CD4-positive, alpha-beta T cell treated with Interleukin-10 for 1 hour (primary cell): ENCODE measurements around the gene PHF14.
"Not testable (repeated sequence)": the region's sequence is repeated elsewhere in the genome, so short reads cannot be mapped to it uniquely, and the experiment has no call there.

ENCODE experiments used
- DNase-seq: peaks from one replicate; pipeline ENCODE4 v3.0.0-alpha.2; 2020

PHF14 gene

GRCh38 chr7:10981317-10981716, 7.6 kb downstream of the PHF14 start:
- DNase-seq = no peak

GRCh38 chr7:10990748-10991147, 17.1 kb downstream of the PHF14 start:
- not testable (repeated sequence) for DNase-seq

- DNase-seq = not testable (repeated sequence)
Observed at GRCh38 chr7:10995482-10996166, 22.0 kb downstream of the PHF14 start.

GRCh38 chr7:10998996-10999757, 25.5 kb downstream of the PHF14 start:
- DNase-seq = no peak

DNA sequence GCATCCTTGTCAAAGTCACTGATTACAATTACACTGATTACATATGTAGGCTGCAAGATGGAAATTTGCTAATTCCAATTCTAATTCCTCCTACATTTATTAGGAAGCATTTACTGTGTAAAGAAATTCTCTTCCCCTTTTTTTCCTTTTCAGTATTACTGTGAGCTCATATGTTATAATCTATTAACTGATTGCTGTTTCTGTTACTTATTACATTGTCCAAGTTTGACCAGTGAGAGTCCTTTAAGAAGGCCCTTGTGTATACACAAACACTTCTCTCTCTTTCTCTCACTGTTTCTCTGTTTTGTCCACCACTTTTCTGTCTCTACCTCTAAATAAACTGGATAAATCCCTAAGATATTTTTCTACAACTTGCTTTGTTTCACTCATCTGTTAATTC, 31.5 kb downstream of the PHF14 start:
- no peak for DNase-seq

GRCh38 chr7:11006291-11006690, 32.6 kb downstream of the PHF14 start:
- DNase-seq = peak; percentile 12

GRCh38 chr7:11009631-11010030, 36.0 kb downstream of the PHF14 start:
- no peak for DNase-seq

DNA sequence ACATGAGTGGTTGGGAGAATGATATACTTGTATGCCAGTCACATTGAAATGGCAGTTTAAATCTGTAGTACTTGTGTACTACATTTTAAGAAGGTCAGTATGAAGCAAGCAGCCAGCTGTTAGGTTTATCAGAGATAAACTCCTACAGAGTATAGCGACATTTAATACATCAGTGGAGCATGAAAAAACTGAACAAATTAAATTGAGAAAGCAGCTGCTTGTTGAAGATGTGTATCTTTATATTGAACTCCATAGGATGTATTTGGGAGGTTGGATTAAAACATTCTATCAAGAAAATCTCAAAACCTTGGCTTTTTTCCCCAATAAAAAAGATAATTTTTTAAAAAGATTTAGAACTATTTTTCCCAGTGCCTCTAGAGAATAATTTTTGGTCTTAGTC, 47.8 kb downstream of the PHF14 start:
- no peak for DNase-seq

- DNase-seq = no peak
Observed at GRCh38 chr7:11026452-11027359, 53.0 kb downstream of the PHF14 start.

- no peak for DNase-seq
Observed at GRCh38 chr7:11035661-11036060, 62.0 kb downstream of the PHF14 start.

DNA sequence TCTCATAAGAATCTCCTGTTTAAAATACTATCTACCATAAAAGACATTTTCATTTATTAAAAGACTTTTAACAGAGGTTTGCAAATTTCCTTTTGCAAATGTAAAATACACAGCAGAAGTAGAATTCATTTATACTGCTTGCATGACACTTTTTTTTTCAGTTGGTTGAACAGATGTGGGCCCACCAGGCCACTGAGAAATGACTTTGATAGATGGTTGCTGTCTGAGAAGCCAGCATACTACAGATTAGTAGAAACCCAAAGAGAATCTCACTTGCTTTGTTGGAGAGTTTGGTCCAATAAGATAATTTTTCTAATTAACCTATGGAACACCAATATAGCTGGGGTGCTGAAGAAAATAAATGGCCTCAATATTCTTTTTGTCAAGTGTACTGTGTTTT, 66.3 kb downstream of the PHF14 start:
- DNase-seq = no peak

DNA sequence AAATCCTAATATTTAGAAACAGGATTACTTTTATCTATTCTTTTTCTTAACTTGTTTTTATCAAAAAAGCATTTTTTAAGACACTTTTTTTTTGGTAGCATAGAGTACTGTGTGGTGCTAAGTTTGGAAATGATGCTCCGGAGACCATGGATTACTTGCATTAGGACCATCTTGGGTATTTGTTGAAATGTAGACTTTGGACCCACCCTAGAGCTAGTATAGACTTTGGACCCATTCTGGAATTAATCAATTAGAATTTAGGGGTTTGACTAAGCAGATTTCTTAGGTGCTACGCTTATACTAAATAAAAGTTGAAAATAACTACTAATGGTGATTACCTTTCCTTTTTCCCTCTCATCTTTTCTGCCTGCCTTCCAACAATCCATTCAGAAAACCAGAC, 80.4 kb downstream of the PHF14 start:
- no peak for DNase-seq

- no peak for DNase-seq
Observed at GRCh38 chr7:11060893-11061292, 87.2 kb downstream of the PHF14 start.

GRCh38 chr7:11062110-11062509, 88.4 kb downstream of the PHF14 start:
- DNase-seq = no peak

GRCh38 chr7:11069591-11069990, 95.9 kb downstream of the PHF14 start:
- no peak for DNase-seq

GRCh38 chr7:11077816-11078215, 104.1 kb downstream of the PHF14 start:
- DNase-seq = no peak

DNA sequence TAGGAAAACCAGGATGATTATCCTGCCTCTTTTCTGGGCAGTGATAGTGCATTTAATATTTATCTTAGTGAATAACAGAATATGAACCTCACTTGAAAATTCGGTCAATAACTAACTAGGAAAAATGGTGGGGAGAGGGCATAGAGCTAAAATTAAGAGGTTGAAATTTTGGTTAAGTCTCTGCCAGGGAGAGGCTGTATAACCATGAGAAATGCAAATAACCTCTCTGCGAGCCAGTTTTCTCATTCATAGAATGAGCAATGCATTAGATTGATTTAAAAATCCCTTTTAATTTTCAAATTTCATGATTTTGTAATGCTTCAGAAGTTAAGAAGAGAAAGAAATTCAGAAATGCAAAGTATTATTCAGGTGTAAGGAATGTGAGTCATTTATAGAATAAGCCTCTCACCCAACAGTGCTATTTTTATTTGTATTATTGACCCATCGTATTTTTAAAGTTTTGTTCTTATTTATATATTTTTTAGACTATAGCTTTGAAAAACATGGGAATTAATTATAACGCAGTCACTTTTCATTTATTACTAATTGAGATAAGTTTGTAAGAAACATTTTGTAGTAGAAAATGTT, 104.7 kb downstream of the PHF14 start:
- DNase-seq = no peak

DNA sequence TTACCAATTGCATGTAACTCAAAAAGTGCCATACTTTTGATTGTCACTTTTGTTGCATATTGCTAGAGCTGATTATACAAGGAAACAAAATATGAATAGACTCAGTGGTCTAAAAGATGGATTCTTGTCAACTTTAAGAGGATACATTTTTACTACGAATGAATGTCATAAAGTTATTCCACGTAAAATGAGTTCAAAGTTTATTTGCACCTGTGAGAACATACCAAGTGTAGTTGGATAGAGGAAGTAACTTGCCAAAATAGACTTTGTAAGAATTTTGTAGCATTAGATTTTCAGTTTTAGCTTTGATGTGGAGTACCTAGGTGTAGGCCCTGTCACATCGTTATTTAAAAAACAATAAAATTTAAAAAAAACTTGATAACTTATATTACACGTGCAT, 106.2 kb downstream of the PHF14 start:
- DNase-seq = no peak

DNA sequence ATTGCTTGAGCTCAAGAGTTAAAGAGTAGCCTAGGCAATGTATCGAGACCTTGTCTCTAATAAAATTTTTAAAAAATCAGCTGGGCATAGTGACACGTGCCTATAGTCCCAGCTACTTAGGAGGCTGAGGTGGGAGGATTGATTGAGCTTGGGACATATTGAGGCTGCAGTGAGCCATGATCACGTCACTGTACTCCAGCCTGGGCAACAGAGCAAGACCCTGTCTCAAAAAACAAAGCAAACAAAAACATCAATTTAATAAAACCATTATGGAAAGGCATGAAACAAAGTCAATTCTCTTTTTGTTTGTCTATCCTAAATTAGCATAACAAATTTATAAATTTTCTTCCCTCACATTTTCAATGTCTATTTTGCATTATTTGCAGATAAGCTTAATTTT, 108.4 kb downstream of the PHF14 start:
- DNase-seq = no peak

DNA sequence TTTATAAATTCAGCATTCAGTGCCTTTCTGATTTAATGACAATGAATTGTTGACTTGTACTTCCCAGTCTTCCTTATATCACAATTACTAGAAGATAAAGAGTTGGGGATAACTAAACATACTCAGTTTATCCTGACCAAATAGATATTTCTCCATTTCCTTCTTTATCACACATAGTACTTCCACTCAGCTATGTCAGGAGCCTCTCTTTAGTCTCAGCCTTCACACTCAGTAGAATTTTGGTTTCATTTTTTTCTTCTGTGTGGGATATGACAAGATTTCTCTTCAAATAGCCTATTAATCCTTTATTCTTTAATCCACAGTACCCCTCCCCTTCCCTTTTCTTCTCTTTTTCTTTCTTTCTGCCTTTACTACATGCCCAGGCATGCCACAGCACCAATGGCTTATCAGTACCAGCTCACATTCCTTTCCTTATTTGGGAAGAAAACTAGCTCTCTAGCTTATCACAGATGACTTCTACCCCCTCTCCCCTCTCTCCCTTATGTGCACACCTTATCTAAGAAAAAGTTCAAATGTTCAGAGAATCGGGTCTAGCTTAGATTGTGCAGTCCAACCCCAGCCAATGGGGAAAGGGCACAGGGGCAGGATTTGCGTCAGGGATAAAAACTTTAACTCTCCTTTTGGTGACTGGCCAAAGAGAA, 109.0 kb downstream of the PHF14 start:
- DNase-seq = no peak

- DNase-seq = no peak
Observed at GRCh38 chr7:11083214-11083568, 109.5 kb downstream of the PHF14 start.

GRCh38 chr7:11104578-11104977, 130.9 kb downstream of the PHF14 start:
- no peak for DNase-seq

DNA sequence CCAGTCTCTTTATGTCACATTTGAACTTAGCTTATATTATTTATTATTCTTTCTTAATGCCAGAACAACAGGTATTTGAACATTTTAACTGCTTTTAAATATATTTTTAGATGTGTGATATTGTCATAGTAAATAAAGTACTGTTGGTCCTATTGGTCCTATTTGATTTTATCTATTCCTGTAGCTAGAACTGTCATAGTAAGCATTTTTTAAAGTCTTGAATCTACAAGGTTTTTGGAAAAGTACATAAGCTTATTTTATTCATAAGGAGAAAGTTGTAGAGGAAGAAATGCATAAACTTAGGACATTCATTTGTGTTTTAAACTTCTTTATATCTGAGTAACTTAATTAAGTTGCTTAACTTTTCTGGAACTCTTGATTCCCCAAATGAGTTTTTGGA, 136.0 kb downstream of the PHF14 start:
- DNase-seq = no peak
